Muscle of leg (tissue), 11 donors: ENCODE measurements around the gene ADAMTS9. TPM values are rescaled to one million over a fixed set of nuclear protein-coding genes. Genes with fewer than 3 reads are reported as not detected.

Experiments used
- DNase-seq: peaks from one replicate; pipeline ENCODE4 v3.0.0; 2013
- H3K27ac ChIP-seq: one replicate; pipeline ENCODE4 v1.5.1; 2013; ENCODE audit warnings: mild to moderate bottlenecking, low read length, control low read depth
- H3K27me3 ChIP-seq: one replicate; pipeline ENCODE4 v1.6.1; 2013; ENCODE audit warnings: low read length; ENCODE audit not compliant: control insufficient read depth, insufficient read depth
- H3K36me3 ChIP-seq: one replicate; pipeline ENCODE4 v1.6.1; 2013; ENCODE audit warnings: low read length; ENCODE audit not compliant: control insufficient read depth, insufficient read depth
- H3K4me1 ChIP-seq: one replicate; pipeline ENCODE4 v1.6.1; 2013; ENCODE audit warnings: low read length; ENCODE audit not compliant: control insufficient read depth, insufficient read depth
- H3K4me3 ChIP-seq: one replicate; pipeline ENCODE4 v1.5.1; 2013; ENCODE audit warnings: low read length, control low read depth
- H3K9me3 ChIP-seq: replicated peaks from 2 replicates; pipeline ENCODE4 v1.6.1; 2013; ENCODE audit warnings: low read depth, low read length; ENCODE audit not compliant: control insufficient read depth
- WGBS: methylation state at CpG from one replicate; pipeline ENCODE4 v1.1.5; 2013; ENCODE audit warnings: missing lambda C conversion rate; ENCODE audit not compliant: insufficient coverage; 5-methylcytosine and 5-hydroxymethylcytosine counted together
- polyA plus RNA-seq, 8 donors: library from polyadenylated mRNA; unstranded; fragments of 120-200 nt; gene quantifications; one replicate each; pipeline versions ENCODE4 v1.2.1 to v1.2.3, GENCODE V29; 2013; ENCODE audit warnings: inconsistent platforms in 1 of 8, low replicate concordance in 1 of 8; ENCODE audit not compliant: insufficient read length in 8 of 8, insufficient read depth in 1 of 8
- total RNA-seq: library from RNA; stranded (reverse); fragments of 120-200 nt; gene quantifications from one replicate; pipeline ENCODE4 v1.2.4, GENCODE V29; 2013

The ADAMTS9 gene
- total and polyA plus RNA-seq, 9 donors, result 74.4 to 142 (median 97.4) TPM

GRCh38 chr3:64484289-64484992 lies 203.4 kb downstream of the ADAMTS9 start:
- DNase-seq, result peak; percentile 86
- Histone ChIP-seq H3K27ac (no peak overlapping the region), H3K36me3 (no peaks in the 10 kb centered on the region), H3K9me3 (no peaks in the 10 kb centered on the region), H3K4me3 (no peak overlapping the region), H3K4me1 (peaks cover 7% of the 10 kb centered on the region), H3K27me3 (peaks cover 3% of the 10 kb centered on the region)
- 10% methylated on average over 2 of the region's 4 CpGs for WGBS

- Histone ChIP-seq H3K4me1 (no peaks in the 10 kb centered on the region), H3K4me3 (no peak overlapping the region), H3K9me3 (no peaks in the 10 kb centered on the region), H3K36me3 (no peaks in the 10 kb centered on the region), H3K27ac (no peak overlapping the region), H3K27me3 (no peaks in the 10 kb centered on the region)
- no CpG with 5 or more reads among the region's 2 CpGs for WGBS
- DNase-seq, result no peak
These were observed 204.3 kb downstream of the ADAMTS9 start for GRCh38 chr3:64483467-64483866.

DNA sequence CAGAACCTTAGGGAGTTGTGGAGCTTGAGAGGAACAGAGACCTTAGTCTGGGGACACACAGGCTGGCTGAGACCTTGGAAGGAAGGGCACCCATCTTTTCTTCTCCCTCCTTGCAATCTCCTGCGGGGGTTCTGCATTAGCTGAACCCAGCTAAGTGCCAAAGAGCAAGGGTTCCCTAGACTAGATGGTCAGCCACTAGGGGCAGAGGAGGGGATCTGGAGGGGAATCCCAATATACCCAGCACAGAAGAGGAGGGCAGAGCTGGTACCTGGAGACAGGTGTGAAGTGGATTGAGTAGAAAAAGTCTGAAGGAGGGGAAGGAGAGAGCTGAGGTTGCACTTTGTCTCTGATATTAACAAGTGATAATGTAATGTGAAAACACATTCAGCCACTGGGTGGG lies 212.8 kb downstream of the ADAMTS9 start:
- H3K27me3 ChIP-seq, result no peaks in the 10 kb centered on the region
- H3K4me1 ChIP-seq, result no peaks in the 10 kb centered on the region
- no CpG with 5 or more reads among the region's 1 CpG for WGBS
- H3K4me3 ChIP-seq, result no peak overlapping the region
- no peaks in the 10 kb centered on the region for H3K36me3 ChIP-seq
- no peak for DNase-seq
- no peak overlapping the region for H3K27ac ChIP-seq
- no peaks in the 10 kb centered on the region for H3K9me3 ChIP-seq

- H3K4me1 ChIP-seq, result no peaks in the 10 kb centered on the region
- H3K9me3 ChIP-seq, result no peaks in the 10 kb centered on the region
- H3K27me3 ChIP-seq, result no peaks in the 10 kb centered on the region
- no peaks in the 10 kb centered on the region for H3K36me3 ChIP-seq
- no CpG with 5 or more reads among the region's 1 CpG for WGBS
- no peak for DNase-seq
- no peak overlapping the region for H3K4me3 ChIP-seq
- no peak overlapping the region for H3K27ac ChIP-seq
These were observed 214.3 kb downstream of the ADAMTS9 start for GRCh38 chr3:64473466-64473865.

DNA sequence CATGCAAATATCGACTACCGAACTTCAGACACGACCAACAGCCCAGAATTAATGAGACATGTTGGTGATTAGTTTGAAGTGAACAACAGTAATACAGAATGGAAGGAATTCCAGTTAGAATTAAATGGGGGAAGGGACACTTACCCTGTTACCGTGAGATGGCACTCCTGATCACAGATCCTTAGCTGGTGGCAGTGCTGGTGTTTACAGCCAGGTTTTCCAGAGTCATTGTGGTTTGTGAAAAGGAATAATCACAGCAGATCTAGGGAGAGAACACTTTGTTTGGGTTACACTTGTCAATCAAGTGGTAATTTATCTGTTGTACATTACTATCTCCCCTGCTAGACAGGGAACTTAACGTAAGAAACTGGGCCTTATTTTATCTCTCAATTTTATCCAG lies 217.4 kb downstream of the ADAMTS9 start:
- Histone ChIP-seq H3K4me1 (no peaks in the 10 kb centered on the region), H3K9me3 (no peaks in the 10 kb centered on the region), H3K36me3 (no peaks in the 10 kb centered on the region), H3K27ac (no peak overlapping the region), H3K27me3 (no peaks in the 10 kb centered on the region), H3K4me3 (no peak overlapping the region)
- DNase-seq, result no peak
- WGBS, result 50% methylated on average over 1 of the region's 5 CpGs

GRCh38 chr3:64467255-64467944 lies 220.4 kb downstream of the ADAMTS9 start:
- H3K9me3 ChIP-seq, result no peaks in the 10 kb centered on the region
- no peak overlapping the region for H3K4me3 ChIP-seq
- 72% methylated on average over 4 of the region's 5 CpGs for WGBS
- no peak overlapping the region for H3K27ac ChIP-seq
- no peak for DNase-seq
- H3K36me3 ChIP-seq, result no peaks in the 10 kb centered on the region
- H3K27me3 ChIP-seq, result no peaks in the 10 kb centered on the region
- H3K4me1 ChIP-seq, result no peaks in the 10 kb centered on the region
